Stimulated activated CD4-positive, alpha-beta T cell treated with anti-CD3 and anti-CD28 coated beads, Interleukin-12 subunit alpha, Interleukin-12 subunit beta, amount 100 ng/mL, for 24 hours (primary cell): ENCODE results near the gene ERC2.

Experiments used
- DNase-seq, 2 experiments: peaks; one replicate each; pipeline ENCODE4 v3.0.0-alpha.2; 2020; ENCODE audit warnings: low read depth in 2 of 2

The ERC2 gene

GRCh38 chr3:56189536-56189935, 278.7 kb downstream of the ERC2 start:
- DNase-seq: no peak

GRCh38 chr3:56188201-56188600, 280.1 kb downstream of the ERC2 start:
- no peak for DNase-seq

GRCh38 chr3:56187051-56187450, 281.2 kb downstream of the ERC2 start:
- DNase-seq: no peak

GRCh38 chr3:56185827-56186226, 282.4 kb downstream of the ERC2 start:
- DNase-seq: no peak

GRCh38 chr3:56183529-56183928, 284.7 kb downstream of the ERC2 start:
- no peak for DNase-seq

- no peak for DNase-seq
Observed at GRCh38 chr3:56180433-56180832, 287.8 kb downstream of the ERC2 start.

GRCh38 chr3:56173601-56174000, 294.7 kb downstream of the ERC2 start:
- no peak for DNase-seq

GRCh38 chr3:56164436-56164835, 303.8 kb downstream of the ERC2 start:
- DNase-seq: no peak

GRCh38 chr3:56157693-56158362, 310.4 kb downstream of the ERC2 start:
- no peak for DNase-seq

- DNase-seq: no peak
Observed at GRCh38 chr3:56154297-56154696, 314.0 kb downstream of the ERC2 start.

GRCh38 chr3:56147354-56147753, 320.9 kb downstream of the ERC2 start:
- no peak for DNase-seq

- no peak for DNase-seq
Observed at GRCh38 chr3:56145410-56145809, 322.9 kb downstream of the ERC2 start.

GRCh38 chr3:56144805-56145204, 323.5 kb downstream of the ERC2 start:
- DNase-seq: no peak

GRCh38 chr3:56137415-56137814, 330.9 kb downstream of the ERC2 start:
- no peak for DNase-seq

GRCh38 chr3:56136514-56136913, 331.8 kb downstream of the ERC2 start:
- DNase-seq: no peak

- DNase-seq: no peak
Observed at GRCh38 chr3:56135941-56136340, 332.3 kb downstream of the ERC2 start.

GRCh38 chr3:56133423-56133822, 334.8 kb downstream of the ERC2 start:
- no peak for DNase-seq

- no peak for DNase-seq
Observed at GRCh38 chr3:56132762-56133161, 335.5 kb downstream of the ERC2 start.

- no peak for DNase-seq
Observed at GRCh38 chr3:56131974-56132590, 336.2 kb downstream of the ERC2 start.

GRCh38 chr3:56130036-56130435, 338.2 kb downstream of the ERC2 start:
- no peak for DNase-seq

- no peak for DNase-seq
Observed at GRCh38 chr3:56126632-56127031, 341.6 kb downstream of the ERC2 start.

GRCh38 chr3:56125358-56126005, 342.8 kb downstream of the ERC2 start:
- no peak for DNase-seq

- no peak for DNase-seq
Observed at GRCh38 chr3:56124546-56124945, 343.7 kb downstream of the ERC2 start.
